Neural cell (in vitro differentiated cells): Measurements from ENCODE around the gene MAGI2. TPM values are rescaled to one million over a fixed set of nuclear protein-coding genes. Genes with fewer than 3 reads are reported as not detected.

Experiments used
- H2AFZ ChIP-seq: fragments of 200-600, 300-800 bp; sonication (generic), shearing (Covaris generic); 2 replicates; pipeline ENCODE4 v1.6.0; 2014; ENCODE audit warnings: low read depth, mild to moderate bottlenecking, antibody characterized with exemption, low read length, moderate library complexity
- H3F3A ChIP-seq: fragments of 200-600 bp; shearing (Covaris generic); 2 replicates; pipeline ENCODE4 v1.6.1; 2016; ENCODE audit warnings: mild to moderate bottlenecking, moderate library complexity, mixed read lengths, antibody characterized with exemption, low read length; ENCODE audit not compliant: insufficient read depth, poor library complexity, severe bottlenecking
- H3K27ac ChIP-seq: fragments of 200-600, 300-800 bp; sonication (generic), shearing (Covaris generic); 2 replicates; pipeline ENCODE4 v1.5.1; 2014; ENCODE audit warnings: mild to moderate bottlenecking, low read length, moderate library complexity
- H3K27me3 ChIP-seq: fragments of 300-800, 200-600 bp; sonication (generic), shearing (Covaris generic); 2 replicates; pipeline ENCODE4 v1.6.0; 2014; ENCODE audit warnings: mild to moderate bottlenecking, low read depth, low read length, moderate library complexity; ENCODE audit not compliant: insufficient read depth
- H3K36me3 ChIP-seq: fragments of 300-800, 200-600 bp; sonication (generic), shearing (Covaris generic); 2 replicates; pipeline ENCODE4 v1.5.1; 2014; ENCODE audit warnings: mild to moderate bottlenecking, antibody characterized with exemption, low read length, moderate library complexity; ENCODE audit not compliant: insufficient read depth
- H3K4me2 ChIP-seq: fragments of 300-800, 200-600 bp; sonication (generic), shearing (Covaris generic); 2 replicates; pipeline ENCODE4 v1.6.0; 2014; ENCODE audit warnings: mild to moderate bottlenecking, low read length
- H3K4me3 ChIP-seq: fragments of 300-800, 200-600 bp; sonication (generic), shearing (Covaris generic); 2 replicates; pipeline ENCODE4 v1.5.1; 2014; ENCODE audit warnings: mild to moderate bottlenecking, low read length, moderate library complexity
- H3K79me2 ChIP-seq: fragments of 200-600 bp; shearing (Covaris generic); replicated peaks from 2 replicates; pipeline ENCODE4 v1.6.0; 2014; ENCODE audit warnings: mild to moderate bottlenecking, low read length, moderate library complexity; ENCODE audit not compliant: insufficient read depth
- H3K9ac ChIP-seq: fragments of 300-800, 200-600 bp; sonication (generic), shearing (Covaris generic); 2 replicates; pipeline ENCODE4 v1.6.1; 2016; ENCODE audit warnings: mild to moderate bottlenecking, low read length, mixed read lengths
- H3K9me2 ChIP-seq: fragments of 200-600 bp; shearing (Covaris generic); 2 replicates; pipeline ENCODE4 v1.6.1; 2016; ENCODE audit warnings: mild to moderate bottlenecking, low read length, mixed read lengths; ENCODE audit not compliant: insufficient read depth
- H3K9me3 ChIP-seq: fragments of 200-600, 300-800 bp; sonication (generic), shearing (Covaris generic); 2 replicates; pipeline ENCODE4 v1.6.1; 2016; ENCODE audit warnings: mild to moderate bottlenecking, mixed run types, low read length, moderate library complexity, mixed read lengths
- H4K20me1 ChIP-seq: fragments of 200-600 bp; shearing (Covaris generic); 2 replicates; pipeline ENCODE4 v1.6.1; 2016; ENCODE audit warnings: mild to moderate bottlenecking, mixed run types; ENCODE audit not compliant: insufficient read depth
- CTCF ChIP-seq: fragments of 450-650 bp; IDR thresholded peaks from 2 replicates; pipeline ENCODE4 v1.5.1; 2014; ENCODE audit warnings: antibody characterized with exemption, mild to moderate bottlenecking, moderate library complexity; ENCODE audit not compliant: poor library complexity, severe bottlenecking
- EP300 ChIP-seq: fragments of 450-650 bp; conservative IDR thresholded peaks from 2 replicates; pipeline ENCODE4 v1.6.1; 2014; ENCODE audit warnings: antibody characterized with exemption, mild to moderate bottlenecking, moderate library complexity; ENCODE audit not compliant: poor library complexity, severe bottlenecking
- EZH2 ChIP-seq: fragments of 200-600, 300-800 bp; shearing (Covaris generic), sonication (generic); IDR thresholded peaks from 2 replicates; pipeline ENCODE4 v1.6.1; 2014; ENCODE audit warnings: antibody characterized with exemption, low read length, borderline replicate concordance, mild to moderate bottlenecking; ENCODE audit not compliant: insufficient read depth, poor library complexity, severe bottlenecking
- POLR2AphosphoS5 ChIP-seq: IDR thresholded peaks from 2 replicates; pipeline ENCODE4 v1.6.1; 2012
- RAD21 ChIP-seq: fragments of 450-650 bp; conservative IDR thresholded peaks from 2 replicates; pipeline ENCODE4 v1.6.1; 2014; ENCODE audit warnings: antibody characterized with exemption, mild to moderate bottlenecking, moderate library complexity
- REST ChIP-seq: IDR thresholded peaks from 2 replicates; pipeline ENCODE4 v1.6.1; 2012; ENCODE audit warnings: borderline replicate concordance
- SMC3 ChIP-seq: fragments of 450-650 bp; conservative IDR thresholded peaks from 2 replicates; pipeline ENCODE4 v1.6.1; 2014; ENCODE audit warnings: antibody characterized with exemption, mild to moderate bottlenecking, moderate library complexity; ENCODE audit not compliant: poor library complexity
- TAF1 ChIP-seq: IDR thresholded peaks from 2 replicates; pipeline ENCODE4 v1.6.1; 2012; ENCODE audit warnings: low read depth
- polyA plus RNA-seq: library from polyadenylated mRNA; depleted of rRNA; stranded (reverse); fragments of >200 nt; gene quantifications from 2 replicates; pipeline ENCODE4 v1.2.3, GENCODE V29; 2014

Gene MAGI2
- polyA plus RNA-seq, 1 donor from 2014 or later = 19.3 TPM

- Histone ChIP-seq H3K36me3 (no peaks in the 10 kb centered on the region), H3K4me2 (no peak overlapping the region), H3K9me2 (no peaks in the 10 kb centered on the region), H3K27me3 (no peaks in the 10 kb centered on the region), H3K9ac (no peak overlapping the region), H2AFZ (no peak overlapping the region), H3K9me3 (no peaks in the 10 kb centered on the region), H3K79me2 (no peaks in the 10 kb centered on the region), H3K4me3 (no peak overlapping the region), H3K27ac (no peak overlapping the region), H4K20me1 (no peaks in the 10 kb centered on the region), H3F3A (no peaks in the 10 kb centered on the region)
- TF ChIP-seq EP300 (no peak), RAD21 (no peak), SMC3 (no peak), CTCF (no peak), POLR2AphosphoS5 (no peak), TAF1 (no peak), EZH2 (no peak)
These were observed 1084.7 kb downstream of the MAGI2 start for GRCh38 chr7:78368771-78369170.

- no peaks in the 10 kb centered on the region for H3K79me2 ChIP-seq
- H3F3A ChIP-seq = no peaks in the 10 kb centered on the region
- H4K20me1 ChIP-seq = no peaks in the 10 kb centered on the region
- no peak overlapping the region for H3K4me2 ChIP-seq
- H3K36me3 ChIP-seq = no peaks in the 10 kb centered on the region
- H2AFZ ChIP-seq = no peak overlapping the region
- H3K9me2 ChIP-seq = no peaks in the 10 kb centered on the region
- H3K4me3 ChIP-seq = no peak overlapping the region
- no peak overlapping the region for H3K27ac ChIP-seq
- H3K9ac ChIP-seq = no peak overlapping the region
- H3K9me3 ChIP-seq = no peaks in the 10 kb centered on the region
- TF ChIP-seq RAD21 (no peak), REST (no peak), EZH2 (no peak)
- no peaks in the 10 kb centered on the region for H3K27me3 ChIP-seq
These were observed 1086.1 kb downstream of the MAGI2 start for GRCh38 chr7:78367280-78367773.

- TF ChIP-seq EZH2 = no peak
- no peak for TF ChIP-seq POLR2AphosphoS5
- no peak for TF ChIP-seq EP300
- TF ChIP-seq TAF1 = no peak
- TF ChIP-seq REST = no peak
- H3K4me2 ChIP-seq = no peak overlapping the region
- no peaks in the 10 kb centered on the region for H3K27me3 ChIP-seq
- H3K27ac ChIP-seq = no peak overlapping the region
- no peak overlapping the region for H3K4me3 ChIP-seq
- H3F3A ChIP-seq = no peaks in the 10 kb centered on the region
- no peaks in the 10 kb centered on the region for H3K79me2 ChIP-seq
- H3K9ac ChIP-seq = no peak overlapping the region
- H3K9me3 ChIP-seq = no peaks in the 10 kb centered on the region
- no peaks in the 10 kb centered on the region for H4K20me1 ChIP-seq
- no peaks in the 10 kb centered on the region for H3K36me3 ChIP-seq
- H3K9me2 ChIP-seq = no peaks in the 10 kb centered on the region
- H2AFZ ChIP-seq = no peak overlapping the region
These were observed 1089.6 kb downstream of the MAGI2 start for GRCh38 chr7:78363866-78364265.
